HG03469 (cell line): ENCODE results near the gene ADRA2A.

Experiments
- ATAC-seq: cut with Tn5 transposase; IDR thresholded peaks from one replicate; pipeline ENCODE4 v1.9.1; 2021; ENCODE audit warnings: mild to moderate bottlenecking, moderate library complexity, moderate number of reproducible peaks; ENCODE audit not compliant: unreplicated experiment

ADRA2A gene

GRCh38 chr10:111130471-111130870, 53.6 kb downstream of the ADRA2A start:
- no peak for ATAC-seq
